T1000 (cell line): ENCODE data around the gene KCNJ3.
"Not testable (repeated sequence)": the region's sequence is repeated elsewhere in the genome, so short reads cannot be mapped to it uniquely, and the experiment has no call there.

Source experiments
- DNase-seq: peaks from one replicate; lab custom pipeline; 2025; ENCODE audit warnings: mixed read lengths; lab: John Stamatoyannopoulos, UW

Gene KCNJ3

DNA sequence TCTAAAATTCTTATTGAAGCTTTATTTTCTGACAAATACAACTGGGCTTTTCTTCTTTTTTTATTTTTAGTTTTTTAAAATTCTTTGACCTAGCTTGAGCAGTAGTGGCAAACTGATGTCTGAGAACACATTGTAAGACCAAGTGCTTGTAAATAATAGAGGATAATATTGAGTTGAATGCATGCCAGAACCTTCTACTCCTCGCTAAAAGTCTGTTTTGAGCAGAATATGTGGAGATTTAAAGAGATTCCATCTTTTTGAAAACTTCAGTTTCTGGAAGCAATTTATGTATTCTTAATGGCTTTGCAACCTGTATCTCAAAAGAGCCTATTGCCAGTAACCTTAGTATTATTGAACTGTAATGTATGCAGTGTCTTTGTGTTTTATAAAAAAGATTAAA lies 148.3 kb downstream of the KCNJ3 start:
- DNase-seq, result no peak

DNA sequence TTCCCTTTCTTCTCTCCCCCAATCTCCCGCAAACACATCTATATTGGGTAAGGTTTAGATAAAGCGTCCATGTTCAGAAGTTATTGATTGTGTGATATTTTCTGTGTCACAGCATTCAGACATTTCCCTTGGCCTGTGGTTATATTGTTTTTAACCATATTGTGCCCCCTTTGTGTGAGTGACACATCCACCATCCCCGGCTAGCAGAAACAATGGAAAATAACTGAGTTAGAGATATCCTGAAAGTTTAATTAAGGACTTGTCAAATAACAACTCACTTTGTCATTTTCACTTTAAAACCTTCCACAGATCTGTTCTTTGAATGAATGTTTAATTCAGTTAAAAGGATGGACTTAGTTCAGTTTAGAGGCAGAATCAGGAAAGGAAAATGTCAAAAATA lies 151.0 kb downstream of the KCNJ3 start:
- DNase-seq, result no peak

DNA sequence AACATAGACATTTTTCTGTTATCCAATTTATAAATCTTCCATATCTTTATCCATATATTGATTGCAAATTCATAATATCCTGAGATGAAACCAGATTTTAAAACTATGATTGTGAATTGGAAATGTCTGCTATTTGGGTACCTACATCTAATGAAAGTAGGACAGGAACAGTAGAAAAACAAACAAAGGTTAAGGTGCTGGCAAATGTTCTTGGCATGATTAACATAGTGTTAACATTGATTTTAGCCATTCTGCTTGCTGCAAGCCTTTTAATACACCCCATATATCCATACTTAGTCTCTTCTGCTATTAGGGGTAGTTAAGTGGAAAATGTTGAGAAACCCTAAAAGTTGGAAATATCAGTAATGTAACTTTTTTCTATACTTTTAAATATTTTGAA lies 152.0 kb downstream of the KCNJ3 start:
- DNase-seq, result no peak

DNA sequence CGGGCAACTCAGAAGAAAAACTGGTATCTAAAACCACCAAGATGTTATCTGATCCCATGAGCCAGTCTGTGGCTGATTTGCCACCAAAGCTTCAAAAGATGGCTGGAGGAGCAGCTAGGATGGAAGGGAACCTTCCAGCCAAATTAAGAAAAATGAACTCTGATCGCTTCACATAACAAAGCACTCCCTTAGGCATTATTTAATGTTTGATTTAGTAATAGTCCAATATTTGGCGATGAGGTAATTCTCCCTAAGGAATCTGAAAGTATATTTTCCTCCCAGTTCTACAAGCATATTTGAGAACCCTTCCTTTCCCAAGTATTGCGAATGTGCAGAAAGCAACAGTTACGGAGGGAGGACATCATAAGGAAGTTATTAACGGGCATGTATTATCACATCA lies 156.6 kb downstream of the KCNJ3 start:
- no peak for DNase-seq

DNA sequence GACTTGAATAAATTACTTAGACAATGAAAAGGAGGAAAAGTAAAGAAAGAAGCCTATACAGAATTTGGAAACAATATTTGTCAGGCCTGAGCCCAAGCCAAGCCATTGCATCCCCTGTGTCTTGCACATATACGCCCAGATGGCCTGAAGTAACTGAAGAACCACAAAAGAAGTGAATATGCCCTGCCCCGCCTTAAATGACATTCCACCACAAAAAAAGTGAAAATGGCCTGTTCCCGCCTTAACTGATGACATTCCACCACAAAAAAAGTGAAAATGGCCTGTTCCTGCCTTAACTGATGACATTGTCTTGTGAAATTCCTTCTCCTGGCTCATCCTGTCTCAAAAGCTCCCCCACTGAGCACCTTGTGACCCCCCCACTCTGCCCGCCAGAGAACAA lies 168.7 kb downstream of the KCNJ3 start:
- not testable (repeated sequence) for DNase-seq

DNA sequence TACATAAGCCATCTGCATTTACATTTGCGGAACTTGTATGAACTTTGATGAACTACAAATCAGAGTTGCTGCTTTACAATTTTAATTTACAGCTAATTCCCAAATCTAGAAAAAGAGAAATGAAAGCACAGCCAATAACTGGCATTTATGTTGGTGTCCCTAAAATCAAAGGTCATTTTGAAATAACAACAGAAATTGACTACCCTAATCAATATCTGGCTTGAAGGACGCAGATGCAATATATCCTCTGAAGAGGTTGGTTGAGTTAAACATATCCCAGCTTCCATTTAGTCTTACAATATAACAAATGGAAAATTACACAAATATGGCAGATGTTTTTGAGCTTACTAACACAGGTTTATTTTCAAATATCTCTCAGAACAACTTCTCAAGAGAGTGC lies 177.5 kb downstream of the KCNJ3 start:
- no peak for DNase-seq

DNA sequence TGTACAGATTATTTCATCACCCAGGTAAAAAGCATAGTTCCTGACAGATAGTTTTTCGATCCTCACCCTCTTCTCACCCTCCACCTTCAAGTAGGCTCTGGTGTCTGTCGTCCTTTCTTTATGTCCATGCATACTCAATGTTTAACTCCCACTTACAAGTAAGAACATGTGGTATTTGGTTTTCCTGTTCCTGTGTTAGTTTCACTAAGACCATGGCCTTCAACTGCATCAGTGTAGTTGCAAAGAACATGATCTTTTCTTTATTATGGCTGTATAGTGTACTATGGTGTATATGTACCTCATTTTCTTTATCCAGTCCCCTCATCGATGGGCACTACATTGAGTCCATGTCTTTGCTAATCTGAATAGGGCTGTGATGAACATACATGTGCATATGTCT lies 184.2 kb downstream of the KCNJ3 start:
- DNase-seq, result no peak

DNA sequence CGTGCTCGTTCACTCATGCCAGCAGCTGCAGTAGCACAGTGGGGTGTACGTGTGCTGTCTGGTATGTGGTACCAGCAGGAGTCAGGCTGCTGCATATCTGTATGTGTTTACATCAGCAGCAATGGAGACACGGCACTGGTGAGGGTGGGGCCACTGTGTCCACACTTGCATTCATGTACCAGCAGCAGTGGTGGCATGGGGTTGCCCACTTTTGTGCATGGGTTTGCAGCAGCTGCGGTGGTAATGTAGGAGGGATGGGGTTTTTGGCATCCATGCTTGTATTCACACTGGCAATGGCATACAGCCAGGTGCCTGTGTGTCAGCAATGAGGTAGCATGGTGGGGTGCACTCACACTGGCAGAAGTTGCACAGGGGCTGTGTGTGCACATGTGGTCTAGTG lies 187.8 kb downstream of the KCNJ3 start:
- DNase-seq, result no peak

DNA sequence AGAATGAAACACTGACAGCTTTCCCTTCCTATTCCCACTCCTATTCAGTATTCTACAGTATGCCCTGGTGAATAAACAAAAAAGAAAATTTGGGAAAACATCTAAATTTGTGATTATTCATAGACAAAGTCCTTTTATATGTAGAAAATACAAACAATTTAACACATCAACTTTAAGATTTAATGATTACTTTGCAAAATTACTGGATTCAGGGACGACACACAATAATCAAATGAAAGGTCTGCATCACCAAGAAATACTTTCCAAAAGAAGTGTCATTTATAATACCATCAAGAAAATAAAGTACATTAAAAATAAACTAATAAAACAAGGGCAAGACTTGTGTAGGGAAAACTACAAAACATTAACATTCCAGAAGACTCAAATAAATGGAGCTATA lies 199.8 kb downstream of the KCNJ3 start:
- DNase-seq, result no peak

DNA sequence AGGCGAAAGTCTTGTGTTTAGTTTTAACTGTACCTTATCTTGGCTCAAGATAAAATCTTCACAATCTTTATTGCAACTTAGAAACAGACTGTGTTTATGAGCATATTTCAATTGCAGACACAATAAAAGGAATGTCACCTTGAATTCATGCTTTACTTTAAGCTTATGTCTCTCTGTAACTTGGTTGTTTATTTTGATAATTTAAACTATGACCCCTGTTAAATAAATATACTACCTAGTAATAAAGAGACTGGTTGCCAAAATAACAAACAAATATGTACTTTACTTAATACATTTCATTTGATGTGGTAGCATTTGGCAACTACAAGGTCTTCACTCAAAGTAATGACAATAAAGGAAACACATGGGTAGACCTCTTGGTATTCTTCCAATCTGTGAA lies 202.6 kb downstream of the KCNJ3 start:
- DNase-seq, result no peak
